Ascending aorta (tissue), 2 donors: ENCODE results near the gene ANKRD11. TPM values are rescaled to one million over a fixed set of nuclear protein-coding genes. Genes with fewer than 3 reads are reported as not detected.

Experiments used
- DNase-seq, 2 donors: peaks; one replicate each; pipeline ENCODE4 v3.0.0-alpha.2; 2019; ENCODE audit warnings: low spot score in 2 of 2
- H3K27ac ChIP-seq, 2 donors: fragments of 200-600 bp; sonication (generic); one replicate each; pipeline ENCODE4 v1.5.1; 2016 to 2017; ENCODE audit warnings: mild to moderate bottlenecking in 1 of 2
- H3K27me3 ChIP-seq: fragments of 200-600 bp; sonication (generic); one replicate; pipeline ENCODE4 v1.5.1; 2017
- H3K36me3 ChIP-seq, 2 donors: fragments of 200-600 bp; sonication (generic); one replicate each; pipeline ENCODE4 v1.5.1; 2016
- H3K4me1 ChIP-seq, 2 donors: fragments of 200-600 bp; sonication (generic); one replicate each; pipeline ENCODE4 v1.5.1; 2016 to 2017; ENCODE audit warnings: mild to moderate bottlenecking in 1 of 2
- H3K4me3 ChIP-seq, 2 donors: fragments of 200-600 bp; sonication (generic); one replicate each; pipeline ENCODE4 v1.5.1; 2016 to 2017; ENCODE audit warnings: mild to moderate bottlenecking in 1 of 2
- H3K9me3 ChIP-seq, 2 donors: fragments of 200-600 bp; sonication (generic); one replicate each; pipeline ENCODE4 v1.5.1; 2016
- intact Hi-C: fragments of 100-400 bp; cut with DNase I; formaldehyde crosslinking; loops from one replicate; pipeline ENCODE4 v1.15.1; 2023
- total RNA-seq: library from RNA; depleted of rRNA; stranded (reverse); fragments of >200 nt; gene quantifications from one replicate; pipeline ENCODE4 v1.1.0, GENCODE V29; 2016
- TF ChIP-seq, protein P1 (sequence below), 3 experiments: fragments of 200-600 bp in 2 of 3; fragments of 450-650 bp in 1 of 3; sonication (generic) in 2 of 3; IDR thresholded peaks; one replicate each; pipeline ENCODE4 v1.5.1; 2016 to 2019; ENCODE audit warnings: antibody characterized with exemption in 3 of 3, mild to moderate bottlenecking in 1 of 3, moderate library complexity in 1 of 3

Gene ANKRD11
- total RNA-seq, 1 donor from 2014 or later: 124 TPM

DNA sequence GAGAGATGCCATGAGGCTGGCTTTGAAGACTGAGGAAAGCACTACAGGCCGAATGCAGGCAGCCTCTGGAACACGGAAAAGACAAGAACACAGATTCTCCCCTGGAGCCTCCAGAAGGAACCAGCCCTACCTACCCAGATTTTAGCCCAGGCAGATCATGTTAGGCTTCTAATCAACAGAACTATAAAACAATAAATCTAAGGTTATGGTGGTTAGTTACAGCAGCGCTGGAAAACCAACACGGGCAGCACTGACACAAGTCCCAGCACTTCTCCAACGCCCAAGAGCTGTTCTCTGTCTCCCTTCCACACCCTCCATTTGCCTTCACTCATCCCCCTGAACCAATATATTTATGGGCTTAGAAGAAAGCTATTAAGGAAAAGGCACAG is 7.5 kb downstream of the ANKRD11 start:
- peaks cover 0 to 44% of the 10 kb centered on the region in 2 donors for H3K4me1 ChIP-seq
- no peaks in the 10 kb centered on the region for H3K27me3 ChIP-seq
- H3K4me3 ChIP-seq: no peak overlapping the region
- TF ChIP-seq, protein P1, sequence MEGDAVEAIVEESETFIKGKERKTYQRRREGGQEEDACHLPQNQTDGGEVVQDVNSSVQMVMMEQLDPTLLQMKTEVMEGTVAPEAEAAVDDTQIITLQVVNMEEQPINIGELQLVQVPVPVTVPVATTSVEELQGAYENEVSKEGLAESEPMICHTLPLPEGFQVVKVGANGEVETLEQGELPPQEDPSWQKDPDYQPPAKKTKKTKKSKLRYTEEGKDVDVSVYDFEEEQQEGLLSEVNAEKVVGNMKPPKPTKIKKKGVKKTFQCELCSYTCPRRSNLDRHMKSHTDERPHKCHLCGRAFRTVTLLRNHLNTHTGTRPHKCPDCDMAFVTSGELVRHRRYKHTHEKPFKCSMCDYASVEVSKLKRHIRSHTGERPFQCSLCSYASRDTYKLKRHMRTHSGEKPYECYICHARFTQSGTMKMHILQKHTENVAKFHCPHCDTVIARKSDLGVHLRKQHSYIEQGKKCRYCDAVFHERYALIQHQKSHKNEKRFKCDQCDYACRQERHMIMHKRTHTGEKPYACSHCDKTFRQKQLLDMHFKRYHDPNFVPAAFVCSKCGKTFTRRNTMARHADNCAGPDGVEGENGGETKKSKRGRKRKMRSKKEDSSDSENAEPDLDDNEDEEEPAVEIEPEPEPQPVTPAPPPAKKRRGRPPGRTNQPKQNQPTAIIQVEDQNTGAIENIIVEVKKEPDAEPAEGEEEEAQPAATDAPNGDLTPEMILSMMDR (IDR thresholded peaks at IDR 0.05): no peak
- no peak for DNase-seq
- no peaks in the 10 kb centered on the region for H3K9me3 ChIP-seq
- H3K27ac ChIP-seq: no peak overlapping the region
- no peaks in the 10 kb centered on the region for H3K36me3 ChIP-seq
- intact Hi-C loops: no loop called here

DNA sequence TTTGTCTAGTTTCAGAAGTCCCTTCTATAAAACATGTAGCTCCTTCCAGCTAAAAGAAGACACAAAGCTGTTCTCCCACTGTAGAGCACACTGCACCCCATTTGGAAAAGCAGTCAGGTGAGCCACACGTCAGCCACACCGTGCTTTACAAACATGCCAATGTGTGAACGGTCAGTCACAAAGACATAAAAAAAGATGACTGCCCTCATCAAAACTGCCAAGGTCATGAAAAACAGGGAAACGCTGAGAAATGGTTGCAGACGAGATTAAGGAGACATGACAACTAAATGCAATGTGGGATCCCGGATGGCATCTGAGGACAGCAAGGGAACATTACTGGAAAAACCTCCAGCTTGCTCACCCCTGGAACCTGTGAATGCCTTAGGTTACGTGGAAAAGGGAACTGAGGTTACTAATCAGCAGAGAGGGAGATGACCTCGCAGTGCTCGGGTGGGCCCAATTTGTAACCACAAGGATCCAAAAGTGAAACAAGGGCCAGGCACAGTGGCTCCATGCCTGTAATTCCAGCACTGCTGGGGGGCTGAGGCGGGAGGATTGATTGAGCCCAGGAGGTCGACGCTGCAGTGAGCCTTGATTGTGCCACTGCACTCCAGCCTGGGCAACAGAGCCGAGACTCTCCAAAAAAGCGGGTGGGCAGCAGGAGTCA is 8.1 kb downstream of the ANKRD11 start:
- H3K27me3 ChIP-seq: no peaks in the 10 kb centered on the region
- DNase-seq: no peak
- intact Hi-C loops: no loop called here
- no peak overlapping the region for H3K27ac ChIP-seq
- TF ChIP-seq, protein P1 (IDR thresholded peaks at IDR 0.05): no peak
- no peak overlapping the region for H3K4me3 ChIP-seq
- H3K4me1 ChIP-seq: peaks cover 0 to 44% of the 10 kb centered on the region in 2 donors
- no peaks in the 10 kb centered on the region for H3K36me3 ChIP-seq
- H3K9me3 ChIP-seq: no peaks in the 10 kb centered on the region

DNA sequence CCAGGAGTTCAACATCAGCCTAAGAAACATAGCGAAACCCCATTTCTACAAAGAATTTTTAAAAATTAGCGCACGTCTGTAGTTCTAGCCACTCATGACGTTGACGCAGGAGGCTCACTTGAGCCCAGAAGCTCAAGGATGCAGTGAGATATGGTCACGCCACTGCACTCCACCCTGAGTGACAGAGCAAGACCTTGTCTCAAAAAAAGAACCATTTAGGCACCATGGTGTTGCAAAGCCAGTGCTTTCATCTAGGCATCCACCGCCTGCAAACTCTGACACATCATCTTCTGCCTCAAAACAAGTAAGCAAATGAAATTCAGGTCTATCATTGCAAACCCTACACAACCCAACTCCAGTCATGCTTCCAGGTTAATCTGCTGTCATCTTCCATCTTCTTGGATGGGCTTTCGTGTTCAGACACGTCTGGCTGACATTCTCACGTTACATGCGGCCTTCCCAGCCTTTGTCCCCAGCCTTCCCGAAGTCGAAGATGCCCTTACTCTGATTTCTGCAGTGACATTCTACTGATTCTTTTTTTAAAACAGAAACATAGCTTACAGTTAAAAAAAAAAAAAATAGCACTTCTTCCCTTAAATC is 8.9 kb downstream of the ANKRD11 start:
- TF ChIP-seq, protein P1 (IDR thresholded peaks at IDR 0.05): no peak
- peaks cover 0 to 44% of the 10 kb centered on the region in 2 donors for H3K4me1 ChIP-seq
- no peak for DNase-seq
- H3K4me3 ChIP-seq: no peak overlapping the region
- intact Hi-C loops: no loop called here
- no peaks in the 10 kb centered on the region for H3K27me3 ChIP-seq
- H3K9me3 ChIP-seq: no peaks in the 10 kb centered on the region
- no peak overlapping the region for H3K27ac ChIP-seq
- no peaks in the 10 kb centered on the region for H3K36me3 ChIP-seq

DNA sequence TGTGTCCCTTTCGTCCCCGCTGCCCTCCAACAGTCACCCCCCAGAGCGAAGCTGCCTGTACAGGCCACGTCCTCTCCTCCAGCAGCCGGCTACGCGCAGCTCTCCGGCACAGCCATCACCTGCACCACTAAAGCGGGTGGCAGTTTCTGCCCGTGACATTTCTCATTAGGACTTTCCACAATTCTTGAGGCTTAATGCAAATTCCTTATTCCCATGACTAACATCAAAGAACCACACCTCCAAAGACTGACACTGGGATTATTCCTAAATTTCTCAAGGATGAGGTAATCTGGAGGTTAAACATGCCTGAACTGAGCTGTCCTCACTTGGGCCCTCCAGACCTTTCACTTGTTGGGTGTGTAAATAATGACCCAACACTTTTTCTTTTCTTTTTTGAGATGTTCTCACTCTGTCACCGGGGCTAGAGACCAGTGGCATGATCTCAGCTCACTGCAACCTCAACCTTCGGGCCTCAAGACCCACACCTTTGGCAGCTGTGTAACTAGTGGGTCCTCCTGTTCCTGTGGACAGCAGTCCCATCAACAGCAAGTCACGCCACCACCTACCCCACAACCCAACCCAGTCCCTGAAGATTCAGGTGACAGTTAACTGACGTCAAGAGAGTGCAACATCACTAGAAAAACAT is 11.7 kb downstream of the ANKRD11 start:
- H3K27ac ChIP-seq: no peak overlapping the region
- TF ChIP-seq, protein P1 (IDR thresholded peaks at IDR 0.05): no peak
- no peaks in the 10 kb centered on the region for H3K27me3 ChIP-seq
- no peak for DNase-seq
- H3K4me1 ChIP-seq: peaks cover 0 to 45% of the 10 kb centered on the region in 2 donors
- no peak overlapping the region for H3K4me3 ChIP-seq
- H3K9me3 ChIP-seq: no peaks in the 10 kb centered on the region
- intact Hi-C loops: no loop called here
- no peaks in the 10 kb centered on the region for H3K36me3 ChIP-seq

DNA sequence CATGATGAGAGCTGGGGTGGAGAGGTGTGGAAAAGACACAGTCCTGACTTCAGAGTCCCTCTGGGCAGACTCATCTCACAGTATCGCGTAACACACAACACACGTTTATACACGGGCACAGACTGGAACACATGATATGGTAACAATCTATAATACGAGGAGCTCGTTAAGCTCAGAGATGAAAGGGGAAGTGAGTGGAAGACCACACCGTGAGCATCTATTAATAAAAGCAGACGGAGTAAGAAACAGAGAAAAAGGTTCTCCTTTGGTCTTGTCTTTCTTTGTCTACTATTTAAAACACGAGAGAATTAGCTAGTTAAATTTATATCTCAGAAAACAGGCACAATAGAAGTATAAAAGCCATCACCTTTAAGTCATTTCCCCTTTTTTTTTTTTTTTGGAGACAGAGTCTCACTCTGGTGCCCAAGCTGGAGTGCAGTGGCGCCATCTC is 13.5 kb downstream of the ANKRD11 start:
- H3K27me3 ChIP-seq: no peaks in the 10 kb centered on the region
- H3K4me3 ChIP-seq: no peak overlapping the region
- H3K27ac ChIP-seq: no peak overlapping the region
- no peak for DNase-seq
- intact Hi-C loops: no loop called here
- TF ChIP-seq, protein P1 (IDR thresholded peaks at IDR 0.05): no peak
- peaks cover 2 to 38% of the 10 kb centered on the region in 2 donors for H3K4me1 ChIP-seq
- no peaks in the 10 kb centered on the region for H3K9me3 ChIP-seq
- no peaks in the 10 kb centered on the region for H3K36me3 ChIP-seq
